GM23338 (cell line): Measurements from ENCODE around the gene MAPK12. TPM values are rescaled to one million over a fixed set of nuclear protein-coding genes. Genes with fewer than 3 reads are reported as not detected.
A peak's percentile ranks its signal among the peaks of the same experiment; 100 is the strongest.

ENCODE experiments used
- ATAC-seq: fragments of 200-7000 bp; cut with Tn5 transposase; 3 replicates; pipeline ENCODE4 v1.9.1; 2020
- DNase-seq: peaks from one replicate; pipeline ENCODE4 v3.0.0-alpha.2; 2015; ENCODE audit warnings: low spot score
- H2AFZ ChIP-seq: fragments of 200-600 bp; sonication (generic); 2 replicates; pipeline ENCODE4 v1.8.0; 2016; ENCODE audit warnings: antibody characterized with exemption, mild to moderate bottlenecking, moderate library complexity
- H3F3A ChIP-seq: fragments of 200-600 bp; sonication (generic); replicated peaks from 2 replicates; pipeline ENCODE4 v1.8.0; 2017; ENCODE audit warnings: antibody characterized with exemption, mixed run types, low read depth
- H3K27ac ChIP-seq: fragments of 200-600 bp; sonication (generic); 2 replicates; pipeline ENCODE4 v1.6.1; 2016; ENCODE audit warnings: low read depth
- H3K27me3 ChIP-seq: fragments of 200-600 bp; sonication (generic); 2 replicates; pipeline ENCODE4 v1.8.0; 2016; ENCODE audit warnings: mild to moderate bottlenecking, mixed run types, moderate library complexity; ENCODE audit not compliant: insufficient read depth
- H3K36me3 ChIP-seq: fragments of 200-600 bp; sonication (generic); 2 replicates; pipeline ENCODE4 v1.8.0; 2016; ENCODE audit warnings: mild to moderate bottlenecking; ENCODE audit not compliant: insufficient read depth
- H3K4me1 ChIP-seq: fragments of 200-600 bp; sonication (generic); 2 replicates; pipeline ENCODE4 v1.8.0; 2016; ENCODE audit warnings: mild to moderate bottlenecking, moderate library complexity; ENCODE audit not compliant: insufficient read depth
- H3K4me2 ChIP-seq: fragments of 200-600 bp; sonication (generic); 2 replicates; pipeline ENCODE4 v1.7.1; 2017; ENCODE audit warnings: mixed run types
- H3K4me3 ChIP-seq: fragments of 200-600 bp; sonication (generic); 2 replicates; pipeline ENCODE4 v1.6.1; 2016; ENCODE audit warnings: mixed run types
- H3K79me2 ChIP-seq: fragments of 200-600 bp; sonication (generic); replicated peaks from 2 replicates; pipeline ENCODE4 v1.8.0; 2017; ENCODE audit warnings: mild to moderate bottlenecking; ENCODE audit not compliant: insufficient read depth
- H3K9me2 ChIP-seq: fragments of 200-600 bp; sonication (generic); 2 replicates; pipeline ENCODE4 v1.8.0; 2017; ENCODE audit not compliant: insufficient read depth
- H4K20me1 ChIP-seq: fragments of 200-600 bp; sonication (generic); replicated peaks from 2 replicates; pipeline ENCODE4 v1.8.0; 2017; ENCODE audit warnings: mild to moderate bottlenecking; ENCODE audit not compliant: insufficient read depth
- H3K27ac Mint-ChIP-seq: 2 replicates; pipeline ENCODE4 v1.8.0; 2020; ENCODE audit warnings: inconsistent platforms, mild to moderate bottlenecking, moderate library complexity, mixed read lengths
- H3K27me3 Mint-ChIP-seq: 3 replicates; pipeline ENCODE4 v1.8.0; 2022; ENCODE audit warnings: low read depth, mild to moderate bottlenecking, moderate library complexity, mixed read lengths, inconsistent platforms; ENCODE audit not compliant: insufficient read depth, poor library complexity
- H3K36me3 Mint-ChIP-seq: 3 replicates; pipeline ENCODE4 v1.8.0; 2021; ENCODE audit warnings: low read depth, mild to moderate bottlenecking, inconsistent platforms, moderate library complexity, mixed read lengths
- H3K4me1 Mint-ChIP-seq: 3 replicates; pipeline ENCODE4 v1.8.0; 2020; ENCODE audit warnings: mild to moderate bottlenecking, inconsistent platforms, mixed read lengths
- H3K4me3 Mint-ChIP-seq: 3 replicates; pipeline ENCODE4 v1.8.0; 2021; ENCODE audit warnings: moderate library complexity, mild to moderate bottlenecking, inconsistent platforms, mixed read lengths
- H3K9me3 Mint-ChIP-seq: 3 replicates; pipeline ENCODE4 v1.8.0; 2020; ENCODE audit warnings: moderate library complexity, mild to moderate bottlenecking, inconsistent platforms, mixed read lengths
- CREB1 ChIP-seq: fragments of 250-450 bp; sonication (Bioruptor Pico); IDR thresholded peaks from 2 replicates; pipeline ENCODE4 v1.5.0; 2020; ENCODE audit warnings: low read depth, mild to moderate bottlenecking, moderate library complexity
- ETS1 ChIP-seq: IDR thresholded peaks from 2 replicates; pipeline ENCODE4 v1.6.1; 2016; ENCODE audit warnings: antibody characterized with exemption
- EZH2 ChIP-seq: fragments of 200-600 bp; sonication (generic); IDR thresholded peaks from one replicate; pipeline ENCODE4 v1.8.0; 2017; ENCODE audit warnings: antibody characterized with exemption, mild to moderate bottlenecking, low read depth; ENCODE audit not compliant: unreplicated experiment
- EZH2phosphoT487 ChIP-seq: fragments of 200-600 bp; sonication (generic); IDR thresholded peaks from one replicate; pipeline ENCODE4 v1.8.1; 2018; ENCODE audit warnings: antibody characterized with exemption; ENCODE audit not compliant: unreplicated experiment
- JUNB ChIP-seq: IDR thresholded peaks from one replicate; pipeline ENCODE4 v1.6.1; 2016; ENCODE audit warnings: antibody characterized with exemption; ENCODE audit not compliant: unreplicated experiment
- NANOG ChIP-seq: IDR thresholded peaks from 2 replicates; pipeline ENCODE4 v1.6.1; 2016; ENCODE audit warnings: antibody characterized with exemption, borderline replicate concordance
- REST ChIP-seq: IDR thresholded peaks from one replicate; pipeline ENCODE4 v1.6.1; 2018; ENCODE audit warnings: antibody characterized with exemption; ENCODE audit not compliant: unreplicated experiment
- STAT1 ChIP-seq: IDR thresholded peaks from one replicate; pipeline ENCODE4 v1.6.1; 2016; ENCODE audit warnings: antibody characterized with exemption; ENCODE audit not compliant: unreplicated experiment
- ZNF114 ChIP-seq: fragments of 250-450 bp; sonication (Bioruptor Pico); IDR thresholded peaks from 2 replicates; pipeline ENCODE4 v1.5.0; 2020; ENCODE audit warnings: mild to moderate bottlenecking, moderate library complexity
- ZNF331 ChIP-seq: fragments of 250-450 bp; sonication (Bioruptor Pico); IDR thresholded peaks from 2 replicates; pipeline ENCODE4 v1.5.0; 2020; ENCODE audit warnings: low read depth, mild to moderate bottlenecking, moderate library complexity
- polyA plus RNA-seq: library from polyadenylated mRNA; unstranded; fragments of >200 nt; fragmentation: Nextera tagmentation; extraction: Ambion mirVana; gene quantifications from 2 replicates; pipeline ENCODE4 v1.2.1, GENCODE V29; 2016
- total RNA-seq: library from RNA; depleted of rRNA; stranded (reverse); fragments of >200 nt; shearing (Covaris generic); gene quantifications from 2 replicates; pipeline ENCODE4 v1.2.3, GENCODE V29; 2014
- TF ChIP-seq, protein P1 (sequence below), 2 experiments: fragments of 200-600 bp in 1 of 2; sonication (generic) in 1 of 2; conservative IDR thresholded peaks; 2 replicates each; pipeline versions ENCODE4 v1.5.1 to v1.6.1; 2016 to 2017; ENCODE audit warnings: antibody characterized with exemption in 2 of 2, low read depth in 2 of 2, mild to moderate bottlenecking in 2 of 2, moderate library complexity in 1 of 2
- TF ChIP-seq, protein P2 (sequence below): fragments of 250-450 bp; sonication (Bioruptor Pico); IDR thresholded peaks from 2 replicates; pipeline ENCODE4 v1.5.0; 2020; ENCODE audit warnings: mild to moderate bottlenecking, moderate library complexity

Gene MAPK12
- total and polyA plus RNA-seq, 2 experiments from 2014 or later: 10.4 to 26.1 TPM

GRCh38 chr22:50262460-50262911 is 1.0 kb upstream of the MAPK12 start:
- no peak overlapping the region for H3K27ac Mint-ChIP-seq
- ATAC-seq: peak; percentile 10

More at GRCh38 chr22:50262460-50262911, 1.0 kb upstream of the MAPK12 start:
- Mint-ChIP-seq H3K27me3 (peaks cover 34% of the 10 kb centered on the region), H3K4me3 (peak overlapping the region; percentile 68), H3K4me1 (peaks cover 6% of the 10 kb centered on the region; the same call in 2 of the 3 replicates), H3K36me3 (no peaks in the 10 kb centered on the region), H3K9me3 (no peaks in the 10 kb centered on the region)
- TF ChIP-seq ZNF331 (no peak), JUNB (no peak), CREB1 (no peak), ETS1 (no peak), STAT1 (no peak), ZNF114 (CRISPR knock-in tag) (no peak), EZH2phosphoT487 (no peak), EZH2 (no peak), REST (no peak), NANOG (no peak)
- TF ChIP-seq, protein P1, sequence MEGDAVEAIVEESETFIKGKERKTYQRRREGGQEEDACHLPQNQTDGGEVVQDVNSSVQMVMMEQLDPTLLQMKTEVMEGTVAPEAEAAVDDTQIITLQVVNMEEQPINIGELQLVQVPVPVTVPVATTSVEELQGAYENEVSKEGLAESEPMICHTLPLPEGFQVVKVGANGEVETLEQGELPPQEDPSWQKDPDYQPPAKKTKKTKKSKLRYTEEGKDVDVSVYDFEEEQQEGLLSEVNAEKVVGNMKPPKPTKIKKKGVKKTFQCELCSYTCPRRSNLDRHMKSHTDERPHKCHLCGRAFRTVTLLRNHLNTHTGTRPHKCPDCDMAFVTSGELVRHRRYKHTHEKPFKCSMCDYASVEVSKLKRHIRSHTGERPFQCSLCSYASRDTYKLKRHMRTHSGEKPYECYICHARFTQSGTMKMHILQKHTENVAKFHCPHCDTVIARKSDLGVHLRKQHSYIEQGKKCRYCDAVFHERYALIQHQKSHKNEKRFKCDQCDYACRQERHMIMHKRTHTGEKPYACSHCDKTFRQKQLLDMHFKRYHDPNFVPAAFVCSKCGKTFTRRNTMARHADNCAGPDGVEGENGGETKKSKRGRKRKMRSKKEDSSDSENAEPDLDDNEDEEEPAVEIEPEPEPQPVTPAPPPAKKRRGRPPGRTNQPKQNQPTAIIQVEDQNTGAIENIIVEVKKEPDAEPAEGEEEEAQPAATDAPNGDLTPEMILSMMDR (conservative IDR thresholded peaks at IDR 0.05; ENCODE audit: low read depth in 2 of 2): no peak
- TF ChIP-seq, protein P2, sequence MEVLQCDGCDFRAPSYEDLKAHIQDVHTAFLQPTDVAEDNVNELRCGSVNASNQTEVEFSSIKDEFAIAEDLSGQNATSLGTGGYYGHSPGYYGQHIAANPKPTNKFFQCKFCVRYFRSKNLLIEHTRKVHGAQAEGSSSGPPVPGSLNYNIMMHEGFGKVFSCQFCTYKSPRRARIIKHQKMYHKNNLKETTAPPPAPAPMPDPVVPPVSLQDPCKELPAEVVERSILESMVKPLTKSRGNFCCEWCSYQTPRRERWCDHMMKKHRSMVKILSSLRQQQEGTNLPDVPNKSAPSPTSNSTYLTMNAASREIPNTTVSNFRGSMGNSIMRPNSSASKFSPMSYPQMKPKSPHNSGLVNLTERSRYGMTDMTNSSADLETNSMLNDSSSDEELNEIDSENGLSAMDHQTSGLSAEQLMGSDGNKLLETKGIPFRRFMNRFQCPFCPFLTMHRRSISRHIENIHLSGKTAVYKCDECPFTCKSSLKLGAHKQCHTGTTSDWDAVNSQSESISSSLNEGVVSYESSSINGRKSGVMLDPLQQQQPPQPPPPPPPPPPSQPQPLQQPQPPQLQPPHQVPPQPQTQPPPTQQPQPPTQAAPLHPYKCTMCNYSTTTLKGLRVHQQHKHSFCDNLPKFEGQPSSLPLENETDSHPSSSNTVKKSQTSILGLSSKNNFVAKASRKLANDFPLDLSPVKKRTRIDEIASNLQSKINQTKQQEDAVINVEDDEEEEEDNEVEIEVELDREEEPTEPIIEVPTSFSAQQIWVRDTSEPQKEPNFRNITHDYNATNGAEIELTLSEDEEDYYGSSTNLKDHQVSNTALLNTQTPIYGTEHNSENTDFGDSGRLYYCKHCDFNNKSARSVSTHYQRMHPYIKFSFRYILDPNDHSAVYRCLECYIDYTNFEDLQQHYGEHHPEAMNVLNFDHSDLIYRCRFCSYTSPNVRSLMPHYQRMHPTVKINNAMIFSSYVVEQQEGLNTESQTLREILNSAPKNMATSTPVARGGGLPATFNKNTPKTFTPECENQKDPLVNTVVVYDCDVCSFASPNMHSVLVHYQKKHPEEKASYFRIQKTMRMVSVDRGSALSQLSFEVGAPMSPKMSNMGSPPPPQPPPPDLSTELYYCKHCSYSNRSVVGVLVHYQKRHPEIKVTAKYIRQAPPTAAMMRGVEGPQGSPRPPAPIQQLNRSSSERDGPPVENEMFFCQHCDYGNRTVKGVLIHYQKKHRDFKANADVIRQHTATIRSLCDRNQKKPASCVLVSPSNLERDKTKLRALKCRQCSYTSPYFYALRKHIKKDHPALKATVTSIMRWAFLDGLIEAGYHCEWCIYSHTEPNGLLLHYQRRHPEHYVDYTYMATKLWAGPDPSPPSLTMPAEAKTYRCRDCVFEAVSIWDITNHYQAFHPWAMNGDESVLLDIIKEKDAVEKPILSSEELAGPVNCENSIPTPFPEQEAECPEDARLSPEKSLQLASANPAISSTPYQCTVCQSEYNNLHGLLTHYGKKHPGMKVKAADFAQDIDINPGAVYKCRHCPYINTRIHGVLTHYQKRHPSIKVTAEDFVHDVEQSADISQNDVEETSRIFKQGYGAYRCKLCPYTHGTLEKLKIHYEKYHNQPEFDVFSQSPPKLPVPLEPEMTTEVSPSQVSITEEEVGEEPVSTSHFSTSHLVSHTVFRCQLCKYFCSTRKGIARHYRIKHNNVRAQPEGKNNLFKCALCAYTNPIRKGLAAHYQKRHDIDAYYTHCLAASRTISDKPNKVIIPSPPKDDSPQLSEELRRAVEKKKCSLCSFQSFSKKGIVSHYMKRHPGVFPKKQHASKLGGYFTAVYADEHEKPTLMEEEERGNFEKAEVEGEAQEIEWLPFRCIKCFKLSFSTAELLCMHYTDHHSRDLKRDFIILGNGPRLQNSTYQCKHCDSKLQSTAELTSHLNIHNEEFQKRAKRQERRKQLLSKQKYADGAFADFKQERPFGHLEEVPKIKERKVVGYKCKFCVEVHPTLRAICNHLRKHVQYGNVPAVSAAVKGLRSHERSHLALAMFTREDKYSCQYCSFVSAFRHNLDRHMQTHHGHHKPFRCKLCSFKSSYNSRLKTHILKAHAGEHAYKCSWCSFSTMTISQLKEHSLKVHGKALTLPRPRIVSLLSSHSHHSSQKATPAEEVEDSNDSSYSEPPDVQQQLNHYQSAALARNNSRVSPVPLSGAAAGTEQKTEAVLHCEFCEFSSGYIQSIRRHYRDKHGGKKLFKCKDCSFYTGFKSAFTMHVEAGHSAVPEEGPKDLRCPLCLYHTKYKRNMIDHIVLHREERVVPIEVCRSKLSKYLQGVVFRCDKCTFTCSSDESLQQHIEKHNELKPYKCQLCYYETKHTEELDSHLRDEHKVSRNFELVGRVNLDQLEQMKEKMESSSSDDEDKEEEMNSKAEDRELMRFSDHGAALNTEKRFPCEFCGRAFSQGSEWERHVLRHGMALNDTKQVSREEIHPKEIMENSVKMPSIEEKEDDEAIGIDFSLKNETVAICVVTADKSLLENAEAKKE: no peak
- H3K27me3 ChIP-seq: peaks cover 39% of the 10 kb centered on the region
- H3K27ac ChIP-seq: no peak overlapping the region
- no peaks in the 10 kb centered on the region for H3K36me3 ChIP-seq
- no peaks in the 10 kb centered on the region for H3K9me2 ChIP-seq
- no peaks in the 10 kb centered on the region for H3F3A ChIP-seq
- H3K4me2 ChIP-seq: peak overlapping the region; percentile 66; the same call in 1 of the 2 replicates
- no peaks in the 10 kb centered on the region for H3K79me2 ChIP-seq
- peaks cover 7% of the 10 kb centered on the region for H3K4me1 ChIP-seq
- no peak for DNase-seq
- no peak overlapping the region for H2AFZ ChIP-seq
- H3K4me3 ChIP-seq: peak overlapping the region; percentile 64; the same call in 1 of the 2 replicates
- no peaks in the 10 kb centered on the region for H4K20me1 ChIP-seq
